Breast epithelium (tissue), 3 donors: Measurements from ENCODE around the gene DNAH10.

Source experiments
- CTCF ChIP-seq, 3 donors: fragments of 450-650 bp; IDR thresholded peaks; one replicate each; pipeline ENCODE4 v1.5.1; 2016 to 2017; ENCODE audit warnings: antibody characterized with exemption in 3 of 3, mild to moderate bottlenecking in 3 of 3, moderate library complexity in 3 of 3
- POLR2A ChIP-seq: fragments of 450-650 bp; IDR thresholded peaks from one replicate; pipeline ENCODE4 v1.6.1; 2016; ENCODE audit warnings: antibody characterized with exemption, mild to moderate bottlenecking, moderate library complexity
- POLR2AphosphoS5 ChIP-seq, 3 donors: sonication (generic); formaldehyde crosslinking; IDR thresholded peaks; one replicate each; pipeline ENCODE4 v1.6.1; 2017; ENCODE audit warnings: antibody characterized with exemption in 3 of 3

- TF ChIP-seq CTCF (IDR thresholded peaks at IDR 0.05) (no peak), POLR2A (no peak), POLR2AphosphoS5 (IDR thresholded peaks at IDR 0.05) (no peak)
Measured at GRCh38 chr12:123743002-123743401, 19.1 kb upstream of the DNAH10 start.
